Spinal cord (tissue), 10 donors: ENCODE measurements around the gene PNRC2. TPM values are rescaled to one million over a fixed set of nuclear protein-coding genes. Genes with fewer than 3 reads are reported as not detected.

Source experiments
- DNase-seq, 6 donors: peaks; one replicate each; pipeline versions ENCODE4 v3.0.0 to v3.0.0-alpha.2; 2013 to 2015; ENCODE audit warnings: low spot score in 6 of 6, low read depth in 4 of 6
- H3K27ac ChIP-seq: one replicate; pipeline ENCODE4 v1.5.1; 2013; ENCODE audit warnings: low read depth, low read length, control low read depth
- H3K27me3 ChIP-seq: one replicate; pipeline ENCODE4 v1.6.1; 2013; ENCODE audit warnings: low read length; ENCODE audit not compliant: control insufficient read depth, insufficient read depth
- H3K36me3 ChIP-seq: one replicate; pipeline ENCODE4 v1.6.1; 2013; ENCODE audit warnings: low read length; ENCODE audit not compliant: control insufficient read depth, insufficient read depth
- H3K4me1 ChIP-seq: one replicate; pipeline ENCODE4 v1.6.1; 2013; ENCODE audit warnings: low read length; ENCODE audit not compliant: control insufficient read depth, insufficient read depth
- H3K4me3 ChIP-seq: one replicate; pipeline ENCODE4 v1.5.1; 2013; ENCODE audit warnings: low read depth, low read length, control low read depth
- H3K9me3 ChIP-seq: one replicate; pipeline ENCODE4 v1.6.1; 2013; ENCODE audit warnings: low read length; ENCODE audit not compliant: control insufficient read depth, insufficient read depth
- WGBS: methylation state at CpG from one replicate; pipeline ENCODE4 v1.1.5; 2013; ENCODE audit warnings: missing lambda C conversion rate; ENCODE audit not compliant: insufficient coverage; 5-methylcytosine and 5-hydroxymethylcytosine counted together
- long read RNA-seq, 4 donors: transcript quantifications; one replicate each; lab custom pipeline, GENCODE V29; 2026
- polyA plus RNA-seq, 2 donors: library from polyadenylated mRNA; unstranded; fragments of 120-200 nt; gene quantifications; one replicate each; pipeline ENCODE4 v1.2.1, GENCODE V29; 2013; ENCODE audit not compliant: insufficient read length in 2 of 2
- total RNA-seq, 2 donors: library from RNA; depleted of rRNA in 1 of 2; stranded (reverse); fragments of 120-200 nt in 1 of 2; fragments of >200 nt in 1 of 2; gene quantifications; one replicate each; pipeline versions ENCODE4 v1.2.3 to v1.2.4, GENCODE V29; 2013 to 2014
- donor health status: healthy.

Gene PNRC2, protein sequence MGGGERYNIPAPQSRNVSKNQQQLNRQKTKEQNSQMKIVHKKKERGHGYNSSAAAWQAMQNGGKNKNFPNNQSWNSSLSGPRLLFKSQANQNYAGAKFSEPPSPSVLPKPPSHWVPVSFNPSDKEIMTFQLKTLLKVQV
- 10 to 100 TPM; 87.1 to 96.1 TPM for total RNA-seq
- 100 to 1,000 TPM; 109 to 149 TPM for polyA plus RNA-seq
- long read RNA-seq, donor 1, transcript PNRC2-201 (3 exons, 2,416 nt) = major isoform, 75 of 85 reads
- long read RNA-seq, donor 1, transcript PNRC2-204 (2 exons, 171 nt) = minor isoform, 5 of 85 reads
- long read RNA-seq, donor 1, transcript PNRC2-202 (3 exons, 814 nt) = minor isoform, 5 of 85 reads
- long read RNA-seq, donor 1, partial matches to known transcripts = 0 of 85 reads
- long read RNA-seq, donor 1, other reads (novel, unspliced or antisense) = 0 of 85 reads
- long read RNA-seq, donor 2, transcript PNRC2-201 (3 exons, 2,416 nt) = major isoform, 34 of 37 reads
- long read RNA-seq, donor 2, partial matches to known transcripts = 0 of 37 reads
- long read RNA-seq, donor 2, other reads (novel, unspliced or antisense) = 0 of 37 reads
- long read RNA-seq, donor 3, transcript PNRC2-204 (2 exons, 171 nt) = minor isoform, 6 of 78 reads
- long read RNA-seq, donor 3, transcript PNRC2-201 (3 exons, 2,416 nt) = major isoform, 43 of 78 reads
- long read RNA-seq, donor 3, partial matches to known transcripts = 21 of 78 reads
- long read RNA-seq, donor 3, other reads (novel, unspliced or antisense) = 5 of 78 reads
- long read RNA-seq, donor 4, transcript PNRC2-201 (3 exons, 2,416 nt) = major isoform, 217 of 251 reads
- long read RNA-seq, donor 4, transcript PNRC2-204 (2 exons, 171 nt) = minor isoform, 21 of 251 reads
- long read RNA-seq, donor 4, transcript PNRC2-202 (3 exons, 814 nt) = minor isoform, 7 of 251 reads
- long read RNA-seq, donor 4, partial matches to known transcripts = 5 of 251 reads
- long read RNA-seq, donor 4, other reads (novel, unspliced or antisense) = 0 of 251 reads

DNA sequence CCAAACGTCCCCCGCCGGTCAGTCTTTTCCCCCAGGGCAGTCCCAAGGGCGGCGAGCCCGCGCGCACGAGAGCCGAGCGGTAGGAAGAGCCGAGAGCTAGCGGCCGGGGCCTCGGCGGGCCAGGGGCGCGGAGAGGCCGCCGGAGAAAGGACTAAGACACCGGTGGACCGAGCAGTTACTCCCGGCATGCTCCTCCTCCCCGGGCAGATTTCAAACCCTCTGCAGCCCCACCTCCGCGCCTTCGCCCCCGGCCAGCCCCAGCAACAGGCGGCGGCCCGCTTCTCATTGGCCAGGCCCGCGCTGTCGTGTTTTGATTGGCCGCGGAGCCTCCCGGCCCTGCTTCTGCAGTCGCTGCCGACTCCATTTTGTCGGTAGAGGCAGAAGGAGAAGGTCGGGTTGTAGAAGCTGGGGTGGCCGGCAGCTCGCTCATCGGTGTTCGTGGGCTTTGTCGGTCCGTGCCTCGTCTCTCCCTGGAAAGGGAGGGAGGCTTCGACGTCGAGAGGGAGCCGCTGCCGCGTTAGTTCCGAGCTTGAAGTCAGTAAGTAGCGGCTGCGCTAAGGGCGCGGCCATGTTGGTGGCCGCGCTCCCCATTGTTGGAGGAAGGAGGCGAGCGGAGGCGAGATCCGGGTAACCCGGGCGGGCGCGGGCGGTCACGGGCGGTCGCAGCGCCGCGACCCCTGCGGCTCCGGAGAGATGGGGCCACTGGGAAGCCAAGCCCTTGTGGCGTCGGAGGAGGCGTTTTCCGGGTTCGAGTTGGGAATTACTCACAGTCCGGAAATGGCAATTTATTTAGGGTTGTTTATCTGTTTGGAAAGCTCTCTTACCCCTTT lies at the start of gene PNRC2:
Gene PNRC2 (plus strand): TSS at position 368 of the 830 bp plus-strand sequence. CDS start 1,630 bp downstream, outside the sequence.
- DNase-seq = peak; percentile 90 to 99 (median 94)
- Histone ChIP-seq H3K9me3 (no peaks in the 10 kb centered on the region), H3K27me3 (no peaks in the 10 kb centered on the region), H3K27ac (peak within 1 kb of the TSS; percentile 100), H3K4me1 (peaks cover 8% of the 10 kb centered on the region), H3K4me3 (peak within 1 kb of the TSS; percentile 85), H3K36me3 (no peaks in the 10 kb centered on the region)
- WGBS = under 1% methylated on average over 81 of the region's 84 CpGs

DNA sequence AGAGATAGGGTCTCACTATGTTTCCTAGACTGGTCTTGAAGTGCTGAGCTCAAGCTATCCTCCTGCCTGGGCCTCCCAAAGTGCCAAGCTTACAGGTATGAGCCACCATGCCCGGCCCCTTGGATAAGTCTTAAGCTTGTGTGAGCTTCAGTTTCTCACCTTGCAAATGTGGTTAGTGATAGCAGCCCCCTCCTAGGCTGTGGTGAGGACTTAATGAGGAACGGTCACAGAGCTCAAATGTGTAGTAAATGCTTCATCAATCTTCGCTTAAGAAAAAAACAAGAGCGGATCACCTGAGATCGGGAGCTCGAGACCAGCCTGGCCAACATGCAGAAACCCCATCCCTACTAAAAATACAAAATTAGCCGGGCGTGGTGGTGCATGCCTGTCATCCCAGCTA lies 49.5 kb upstream of the PNRC2 start:
- no CpG with 5 or more reads among the region's 8 CpGs for WGBS
- Histone ChIP-seq H3K4me1 (no peaks in the 10 kb centered on the region), H3K27me3 (peaks cover 11% of the 10 kb centered on the region), H3K36me3 (no peaks in the 10 kb centered on the region), H3K4me3 (no peak overlapping the region), H3K9me3 (no peaks in the 10 kb centered on the region), H3K27ac (no peak overlapping the region)
- no peak for DNase-seq

DNA sequence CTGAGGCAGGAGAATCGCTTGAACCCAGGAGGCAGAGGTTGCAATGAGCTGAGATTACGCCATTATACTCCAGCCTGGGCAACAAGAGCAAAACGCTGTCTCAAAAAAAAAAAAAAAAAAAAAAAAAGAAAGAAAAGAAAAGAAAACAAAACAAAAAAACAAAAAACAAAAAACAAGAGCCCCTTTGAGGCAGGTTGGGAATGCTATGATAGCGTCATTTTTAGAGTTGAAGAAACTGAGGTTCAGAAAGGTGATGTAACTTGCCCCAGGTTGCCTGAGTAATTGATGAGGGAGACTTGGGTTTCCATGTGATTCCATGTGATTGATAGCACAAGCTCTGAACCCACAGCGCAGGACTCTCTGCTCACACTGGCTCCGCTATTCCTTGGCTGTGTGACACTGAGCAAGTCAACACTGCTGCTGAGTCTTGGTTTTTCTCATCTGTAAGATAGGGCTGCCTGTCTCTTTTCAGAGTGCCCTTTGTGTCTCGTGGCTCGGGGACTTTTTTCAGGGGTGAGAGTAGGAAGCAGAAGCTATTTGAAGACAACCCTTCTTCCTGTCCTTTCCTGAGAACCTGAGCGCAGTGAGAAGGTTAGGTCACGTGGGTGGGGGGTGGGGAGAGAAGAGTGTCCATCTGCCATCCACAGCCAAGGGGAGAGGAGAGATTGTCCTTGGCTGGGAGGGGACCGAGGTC lies 48.9 kb upstream of the PNRC2 start:
- DNase-seq = no peak
- H3K27me3 ChIP-seq = peaks cover 8% of the 10 kb centered on the region
- no peaks in the 10 kb centered on the region for H3K4me1 ChIP-seq
- no peaks in the 10 kb centered on the region for H3K9me3 ChIP-seq
- no peaks in the 10 kb centered on the region for H3K36me3 ChIP-seq
- no peak overlapping the region for H3K27ac ChIP-seq
- WGBS = 80% methylated on average over 5 of the region's 11 CpGs
- no peak overlapping the region for H3K4me3 ChIP-seq

DNA sequence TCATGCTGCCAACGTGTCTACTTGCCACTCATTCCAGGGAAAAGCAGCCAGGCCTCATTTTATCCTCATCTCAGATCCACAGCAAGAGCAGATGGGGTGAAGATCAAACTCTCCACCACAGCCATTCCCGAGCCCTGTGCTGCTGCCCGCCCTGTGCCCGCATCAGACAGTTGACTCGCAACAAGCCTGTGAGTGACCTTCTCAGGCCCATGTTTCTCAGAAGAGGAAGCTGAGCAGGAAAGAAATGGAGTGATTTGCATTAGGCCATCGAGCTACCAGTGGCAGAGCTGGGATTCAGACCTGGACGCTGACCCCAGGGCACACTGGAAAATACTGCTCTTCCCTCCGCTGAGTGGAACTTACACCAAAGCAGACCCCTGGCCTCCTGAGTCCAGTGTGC lies 47.7 kb upstream of the PNRC2 start:
- DNase-seq = no peak
- Histone ChIP-seq H3K4me3 (no peak overlapping the region), H3K9me3 (no peaks in the 10 kb centered on the region), H3K4me1 (peaks cover 2% of the 10 kb centered on the region), H3K36me3 (no peaks in the 10 kb centered on the region), H3K27ac (no peak overlapping the region), H3K27me3 (peaks cover 6% of the 10 kb centered on the region)
- WGBS = 77% methylated on average over 7 of the region's 8 CpGs

DNA sequence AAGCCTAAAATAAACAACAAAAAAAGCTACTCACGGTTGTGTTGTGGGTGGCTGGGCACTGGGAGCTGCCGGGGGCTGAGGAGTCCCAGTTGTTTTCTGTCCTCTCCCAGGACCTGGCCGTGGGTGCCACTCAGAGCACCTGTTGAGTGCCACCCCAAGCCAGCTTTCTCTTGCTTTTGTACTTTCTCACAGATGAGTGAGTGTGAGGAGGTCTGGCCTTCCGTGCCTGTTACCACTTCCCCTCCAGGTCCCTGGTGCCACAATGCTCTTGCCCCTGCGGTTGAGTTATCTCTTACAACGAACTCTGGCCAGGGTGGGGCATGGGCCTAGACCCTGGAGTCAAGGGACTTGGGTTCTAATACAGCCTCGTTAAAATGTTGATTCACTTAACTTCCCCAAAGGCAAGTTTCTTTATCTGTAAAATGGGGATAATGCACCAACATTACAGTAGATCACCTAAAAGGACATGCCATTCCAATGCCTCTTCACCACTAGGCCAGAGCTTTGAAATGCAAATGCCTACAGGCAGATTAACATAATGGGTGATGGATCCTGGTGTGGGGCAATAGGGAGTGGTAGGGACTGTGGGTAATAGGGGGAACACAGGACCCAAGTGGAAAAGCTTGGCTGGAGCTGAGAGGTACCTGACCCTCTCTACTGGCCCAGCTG lies 46.3 kb upstream of the PNRC2 start, which contains the start of gene CNR2:
Gene CNR2 (minus strand): TSS at position 151 of the 669 bp plus-strand sequence. CDS start 37,745 bp downstream, outside the sequence.
- Histone ChIP-seq H3K4me1 (peaks cover 2% of the 10 kb centered on the region), H3K27ac (no peak within 1 kb of the TSS), H3K9me3 (no peaks in the 10 kb centered on the region), H3K27me3 (peaks cover 6% of the 10 kb centered on the region), H3K36me3 (no peaks in the 10 kb centered on the region), H3K4me3 (no peak within 1 kb of the TSS)
- no peak for DNase-seq
- 80% methylated on average over 5 of the region's 7 CpGs for WGBS

DNA sequence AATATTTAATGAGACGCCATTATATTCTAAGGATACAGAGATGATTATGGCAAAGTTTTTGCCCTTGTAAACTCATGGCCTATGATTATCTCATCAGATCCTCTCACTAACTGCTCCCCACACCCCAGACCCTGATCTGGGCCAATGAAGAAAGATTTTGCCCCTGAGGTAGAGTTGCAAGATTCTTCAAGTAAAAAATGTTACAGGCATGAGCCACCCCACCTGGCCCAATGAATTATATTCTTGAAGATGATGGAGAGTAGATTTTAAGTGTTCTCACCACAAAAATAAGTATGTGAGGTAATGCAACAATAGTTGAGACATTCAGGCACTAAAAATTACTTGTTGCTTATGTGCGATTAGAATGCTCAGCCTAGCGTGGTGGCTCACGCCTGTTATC lies 44.7 kb upstream of the PNRC2 start:
- Histone ChIP-seq H3K4me1 (peaks cover 4% of the 10 kb centered on the region), H3K36me3 (no peaks in the 10 kb centered on the region), H3K4me3 (no peak overlapping the region), H3K27me3 (peaks cover 2% of the 10 kb centered on the region), H3K9me3 (no peaks in the 10 kb centered on the region), H3K27ac (no peak overlapping the region)
- 87% methylated on average over 3 of the region's 4 CpGs for WGBS
- no peak for DNase-seq

DNA sequence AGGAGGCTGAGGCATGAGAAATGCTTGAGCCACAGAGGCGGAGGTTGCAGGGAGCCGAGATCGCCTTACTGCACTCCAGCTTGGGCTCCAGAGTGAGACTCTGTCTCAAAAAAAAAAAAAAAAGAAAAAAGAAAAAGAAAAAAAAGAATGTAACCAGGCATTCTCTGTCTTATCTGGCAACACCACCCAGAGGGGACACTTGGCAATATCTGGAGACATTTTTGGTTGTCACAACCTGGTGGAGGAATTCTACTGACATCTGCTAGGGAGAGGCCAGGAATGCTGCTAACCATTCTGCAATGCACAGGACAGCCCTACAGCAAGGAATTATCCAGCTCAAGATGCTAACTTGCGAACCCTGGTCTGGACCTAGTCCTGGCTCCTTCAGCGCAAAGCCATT lies 44.2 kb upstream of the PNRC2 start:
- WGBS = 98% methylated on average over 5 of the region's 5 CpGs
- Histone ChIP-seq H3K36me3 (no peaks in the 10 kb centered on the region), H3K27me3 (no peaks in the 10 kb centered on the region), H3K9me3 (no peaks in the 10 kb centered on the region), H3K4me1 (peaks cover 5% of the 10 kb centered on the region), H3K4me3 (no peak overlapping the region), H3K27ac (no peak overlapping the region)
- no peak for DNase-seq

DNA sequence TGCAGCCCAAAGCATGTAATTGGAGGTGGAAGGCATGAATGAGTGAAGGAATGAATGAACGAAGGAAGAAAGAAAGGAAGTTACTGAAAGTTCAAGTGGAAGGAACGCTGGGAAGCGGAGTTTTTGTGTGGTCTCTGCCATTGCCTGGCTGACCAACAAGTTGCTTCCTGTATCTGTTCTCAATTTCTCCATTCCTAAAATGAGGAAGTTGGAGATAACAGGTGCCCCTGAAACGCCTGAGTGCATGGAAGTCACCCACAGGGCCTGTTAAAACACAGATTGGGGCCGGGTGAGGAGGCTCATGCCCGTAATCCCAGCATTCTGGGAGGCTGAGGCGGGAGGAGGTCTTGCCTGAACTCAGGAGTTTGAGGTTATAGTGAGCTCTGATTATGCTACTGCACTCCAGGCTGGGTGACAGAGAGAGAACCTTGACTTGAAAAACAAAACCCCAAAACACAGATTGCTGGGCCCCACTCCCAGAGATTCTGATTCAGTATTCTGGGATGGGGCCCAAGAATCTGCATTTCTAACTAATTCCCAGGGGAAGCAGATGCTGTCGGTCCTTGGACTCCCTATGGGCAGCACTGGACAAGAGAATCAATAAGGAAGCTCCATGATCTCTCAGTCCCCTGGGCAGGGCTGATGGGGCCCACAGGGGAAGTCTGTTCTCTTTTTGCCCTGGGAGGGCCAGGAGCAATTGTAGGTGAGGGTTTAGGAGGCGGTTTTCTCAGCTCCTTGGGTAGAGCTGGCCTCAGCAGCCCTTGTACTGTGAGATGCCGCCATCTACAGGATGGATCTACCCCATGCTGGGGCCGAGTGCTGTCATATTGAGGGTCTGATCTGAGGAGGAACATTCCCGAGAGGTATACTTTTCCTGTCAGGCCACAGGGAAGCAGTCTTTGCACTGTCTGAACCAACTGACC lies 43.2 kb upstream of the PNRC2 start:
- 45% methylated on average over 9 of the region's 12 CpGs for WGBS
- Histone ChIP-seq H3K9me3 (no peaks in the 10 kb centered on the region), H3K4me3 (no peak overlapping the region), H3K27ac (no peak overlapping the region), H3K36me3 (no peaks in the 10 kb centered on the region), H3K27me3 (no peaks in the 10 kb centered on the region), H3K4me1 (peaks cover 5% of the 10 kb centered on the region)
- peak in 4 of 6 donors; percentile 28 to 77 (median 48) for DNase-seq
